Glutamatergic neuron (in vitro differentiated cells): Measurements from ENCODE around the gene COX19. TPM values are rescaled to one million over a fixed set of nuclear protein-coding genes. Genes with fewer than 3 reads are reported as not detected.

ENCODE experiments used
- DNase-seq: peaks from one replicate; pipeline ENCODE4 v3.0.0; 2022
- H3K27ac Mint-ChIP-seq: one replicate; pipeline ENCODE4 v1.8.0; 2020; ENCODE audit warnings: mild to moderate bottlenecking, mixed read lengths, inconsistent platforms; ENCODE audit not compliant: unreplicated experiment
- H3K27me3 Mint-ChIP-seq: one replicate; pipeline ENCODE4 v1.8.0; 2020; ENCODE audit warnings: mild to moderate bottlenecking, moderate library complexity, mixed read lengths, inconsistent platforms; ENCODE audit not compliant: unreplicated experiment
- H3K36me3 Mint-ChIP-seq: one replicate; pipeline ENCODE4 v1.8.0; 2020; ENCODE audit warnings: mild to moderate bottlenecking, mixed read lengths, inconsistent platforms; ENCODE audit not compliant: unreplicated experiment
- H3K4me1 Mint-ChIP-seq: one replicate; pipeline ENCODE4 v1.8.0; 2020; ENCODE audit warnings: mild to moderate bottlenecking, low read depth, mixed read lengths, inconsistent platforms; ENCODE audit not compliant: unreplicated experiment
- H3K4me3 Mint-ChIP-seq: one replicate; pipeline ENCODE4 v1.8.0; 2020; ENCODE audit warnings: mild to moderate bottlenecking, mixed read lengths, inconsistent platforms; ENCODE audit not compliant: unreplicated experiment
- H3K9me3 Mint-ChIP-seq: one replicate; pipeline ENCODE4 v1.8.0; 2020; ENCODE audit warnings: mild to moderate bottlenecking, moderate library complexity, mixed read lengths, inconsistent platforms; ENCODE audit not compliant: unreplicated experiment
- total RNA-seq: library from RNA; stranded (reverse); fragmentation: NEBNext Ultra II Directional; extraction: Animal tissue kit (Norgen Biotek cat#: 25700); gene quantifications from one replicate; pipeline ENCODE4 v1.2.1, GENCODE V29; 2021; ENCODE audit not compliant: unreplicated experiment
- TF ChIP-seq, protein P1 (sequence below): fragments of 200-600 bp; sonication (generic); IDR thresholded peaks from one replicate; pipeline ENCODE4 v1.5.0; 2021; ENCODE audit not compliant: partially characterized antibody, unreplicated experiment

Gene COX19
- total RNA-seq, 1 donor from 2014 or later = 18.4 TPM

DNA sequence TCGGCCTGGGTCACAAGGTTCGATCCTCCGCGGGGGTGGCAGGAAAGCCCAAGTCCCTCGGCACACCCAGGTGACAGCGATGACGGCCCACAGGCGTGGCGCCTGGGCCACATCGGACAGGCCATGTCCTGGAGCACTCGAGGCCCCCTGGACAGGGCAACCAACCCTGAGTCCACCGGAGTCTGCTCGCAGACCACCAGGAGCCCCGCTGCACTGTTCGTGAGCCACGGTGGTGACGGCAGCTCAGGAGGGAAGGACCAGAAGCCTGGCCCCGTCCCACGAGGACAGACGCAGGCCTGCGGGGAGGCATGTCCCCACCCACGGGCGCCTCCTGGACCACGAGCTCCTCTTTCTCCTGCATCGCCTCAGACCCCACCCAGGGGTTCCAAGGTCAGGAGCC is 46.6 kb upstream of the COX19 start:
- Mint-ChIP-seq H3K4me3 (no peak overlapping the region), H3K27me3 (peaks cover 12% of the 10 kb centered on the region), H3K4me1 (peaks cover 27% of the 10 kb centered on the region), H3K9me3 (peaks cover 17% of the 10 kb centered on the region), H3K27ac (no peak overlapping the region), H3K36me3 (peaks cover 5% of the 10 kb centered on the region)
- TF ChIP-seq, protein P1, sequence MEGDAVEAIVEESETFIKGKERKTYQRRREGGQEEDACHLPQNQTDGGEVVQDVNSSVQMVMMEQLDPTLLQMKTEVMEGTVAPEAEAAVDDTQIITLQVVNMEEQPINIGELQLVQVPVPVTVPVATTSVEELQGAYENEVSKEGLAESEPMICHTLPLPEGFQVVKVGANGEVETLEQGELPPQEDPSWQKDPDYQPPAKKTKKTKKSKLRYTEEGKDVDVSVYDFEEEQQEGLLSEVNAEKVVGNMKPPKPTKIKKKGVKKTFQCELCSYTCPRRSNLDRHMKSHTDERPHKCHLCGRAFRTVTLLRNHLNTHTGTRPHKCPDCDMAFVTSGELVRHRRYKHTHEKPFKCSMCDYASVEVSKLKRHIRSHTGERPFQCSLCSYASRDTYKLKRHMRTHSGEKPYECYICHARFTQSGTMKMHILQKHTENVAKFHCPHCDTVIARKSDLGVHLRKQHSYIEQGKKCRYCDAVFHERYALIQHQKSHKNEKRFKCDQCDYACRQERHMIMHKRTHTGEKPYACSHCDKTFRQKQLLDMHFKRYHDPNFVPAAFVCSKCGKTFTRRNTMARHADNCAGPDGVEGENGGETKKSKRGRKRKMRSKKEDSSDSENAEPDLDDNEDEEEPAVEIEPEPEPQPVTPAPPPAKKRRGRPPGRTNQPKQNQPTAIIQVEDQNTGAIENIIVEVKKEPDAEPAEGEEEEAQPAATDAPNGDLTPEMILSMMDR = no peak
- no peak for DNase-seq

DNA sequence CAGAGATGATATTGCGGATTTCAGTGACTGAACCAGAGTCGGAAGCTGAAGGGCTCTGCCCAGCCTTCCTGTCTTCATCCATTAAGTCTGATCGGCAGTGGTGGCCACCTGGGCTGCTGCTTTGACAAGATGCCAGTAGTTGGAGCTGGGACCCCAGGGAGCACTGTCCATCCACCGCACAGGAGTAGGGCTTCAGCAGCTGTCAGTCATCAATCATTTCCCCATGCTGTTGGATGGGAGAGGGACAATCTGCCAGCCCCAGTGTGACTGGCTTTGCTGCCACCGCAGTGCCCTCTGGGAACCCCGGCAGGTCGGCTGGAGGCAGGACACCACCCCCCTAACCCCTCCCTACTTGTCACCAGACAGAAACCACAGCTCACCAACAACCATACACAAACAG is 46.0 kb upstream of the COX19 start:
- H3K27me3 Mint-ChIP-seq = peaks cover 11% of the 10 kb centered on the region
- TF ChIP-seq, protein P1 = no peak
- peaks cover 12% of the 10 kb centered on the region for H3K9me3 Mint-ChIP-seq
- H3K4me1 Mint-ChIP-seq = peaks cover 22% of the 10 kb centered on the region
- H3K4me3 Mint-ChIP-seq = no peak overlapping the region
- DNase-seq = no peak
- H3K27ac Mint-ChIP-seq = peak overlapping the region; percentile 48
- peaks cover 5% of the 10 kb centered on the region for H3K36me3 Mint-ChIP-seq

DNA sequence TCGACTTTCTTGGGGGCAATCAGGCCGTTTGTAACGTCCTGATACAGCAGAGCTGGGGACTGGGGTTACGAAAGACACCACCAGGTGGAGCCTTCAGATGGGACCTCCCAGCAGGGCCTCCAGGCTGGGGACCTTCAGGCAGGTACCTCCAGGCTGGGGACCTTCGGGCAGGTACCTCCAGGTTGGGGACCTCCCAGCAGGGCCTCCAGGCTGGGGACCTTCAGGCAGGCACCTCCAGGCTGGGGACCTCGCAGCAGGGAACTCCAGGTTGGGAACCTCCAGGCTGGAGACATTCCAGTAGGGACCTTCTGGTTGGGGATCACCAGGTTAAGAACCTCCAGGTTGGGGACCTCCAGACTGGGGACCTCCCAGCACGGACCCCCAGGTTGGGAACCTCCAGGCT is 45.5 kb upstream of the COX19 start:
- Mint-ChIP-seq H3K9me3 (peaks cover 11% of the 10 kb centered on the region), H3K36me3 (peaks cover 5% of the 10 kb centered on the region), H3K27me3 (peaks cover 11% of the 10 kb centered on the region), H3K4me1 (peaks cover 18% of the 10 kb centered on the region), H3K4me3 (no peak overlapping the region), H3K27ac (no peak overlapping the region)
- DNase-seq = no peak
- TF ChIP-seq, protein P1 = no peak

DNA sequence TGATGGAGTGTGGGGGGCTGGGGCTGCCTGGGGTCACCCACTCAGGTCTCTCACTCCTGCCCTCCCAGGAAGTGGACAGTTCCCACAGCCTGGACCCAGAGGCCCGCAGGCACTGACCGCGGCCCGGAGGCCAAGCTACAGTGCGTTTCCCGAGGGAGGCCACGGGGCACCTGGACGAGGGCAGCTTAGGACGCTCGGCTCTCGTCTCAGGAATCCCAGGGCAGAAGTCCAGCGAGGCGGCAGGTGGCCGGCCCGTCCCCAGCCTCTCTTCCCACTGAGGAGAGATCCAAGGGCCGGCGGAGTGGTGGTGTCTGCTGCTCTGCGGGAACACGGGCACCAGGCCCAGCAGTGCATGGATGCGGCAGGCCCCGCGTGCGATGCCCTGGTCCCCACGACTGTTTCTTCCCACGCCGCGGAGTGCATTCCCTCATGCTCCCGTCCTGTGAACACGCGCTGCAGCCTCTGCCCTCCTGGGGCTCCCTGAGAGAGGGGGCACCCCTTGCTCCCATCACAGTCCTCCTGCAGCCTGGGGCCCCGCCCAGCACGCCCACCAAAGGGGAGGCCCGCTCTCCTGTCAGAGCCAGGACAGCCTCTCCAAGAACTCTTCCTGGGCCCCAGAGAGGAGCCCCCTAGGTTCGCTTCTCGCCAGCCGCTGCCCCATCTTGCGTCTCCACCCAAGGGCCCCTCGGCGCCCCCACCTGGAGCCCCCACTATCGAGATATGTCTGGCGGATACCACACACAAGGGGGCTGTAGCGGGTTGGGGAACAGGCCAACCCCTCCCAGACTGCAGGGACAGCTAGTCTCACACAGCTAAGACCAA is 44.7 kb upstream of the COX19 start:
- Mint-ChIP-seq H3K27ac (no peak overlapping the region), H3K36me3 (peaks cover 5% of the 10 kb centered on the region), H3K4me1 (peaks cover 19% of the 10 kb centered on the region), H3K9me3 (peaks cover 11% of the 10 kb centered on the region), H3K27me3 (peaks cover 11% of the 10 kb centered on the region), H3K4me3 (no peak overlapping the region)
- DNase-seq = no peak
- TF ChIP-seq, protein P1 = no peak

DNA sequence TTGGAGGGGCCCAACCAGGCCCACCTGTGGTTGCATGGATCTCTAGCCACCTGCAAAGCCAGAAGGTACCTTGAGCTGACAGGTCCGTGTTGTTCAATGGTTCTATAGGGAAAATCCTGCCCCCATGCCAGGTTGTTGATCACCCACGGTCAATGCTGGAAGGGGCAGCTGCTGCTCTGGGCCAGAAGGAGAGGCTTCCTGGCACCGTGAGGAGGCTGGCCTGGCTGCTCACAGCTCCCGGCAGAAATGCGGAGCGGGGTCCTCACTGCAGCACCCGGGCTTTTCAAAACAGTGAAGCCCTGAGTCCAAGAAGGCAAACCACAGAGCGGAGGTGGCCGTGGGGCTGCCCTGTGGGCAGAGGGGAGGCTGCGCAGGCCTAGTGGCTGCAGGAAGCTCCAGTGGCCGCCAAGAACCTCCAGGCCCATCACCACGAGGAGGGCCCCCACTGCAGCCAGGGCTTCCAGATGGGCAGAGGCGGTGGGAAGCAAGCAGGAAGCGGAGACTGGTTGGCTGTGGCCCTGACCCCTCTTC is 44.0 kb upstream of the COX19 start:
- peaks cover 11% of the 10 kb centered on the region for H3K9me3 Mint-ChIP-seq
- H3K27me3 Mint-ChIP-seq = peaks cover 11% of the 10 kb centered on the region

More for the DNA sequence above, 44.0 kb upstream of the COX19 start:
- peaks cover 5% of the 10 kb centered on the region for H3K36me3 Mint-ChIP-seq
- TF ChIP-seq, protein P1 = no peak
- DNase-seq = no peak
- no peak overlapping the region for H3K4me3 Mint-ChIP-seq
- peaks cover 15% of the 10 kb centered on the region for H3K4me1 Mint-ChIP-seq
- H3K27ac Mint-ChIP-seq = no peak overlapping the region
